Subcutaneous abdominal adipose tissue (tissue), 5 donors: ENCODE measurements around the gene FOXP3.

Source experiments
- H3K27ac ChIP-seq: one replicate; pipeline ENCODE4 v1.7.0; 2013; ENCODE audit warnings: low read depth, mild to moderate bottlenecking, inconsistent platforms, low read length, moderate library complexity
- H3K27me3 ChIP-seq, 5 donors: one replicate each; pipeline ENCODE4 v1.7.0; 2013; ENCODE audit warnings: low read length in 5 of 5, inconsistent platforms in 1 of 5; ENCODE audit not compliant: control insufficient read depth in 5 of 5, insufficient read depth in 4 of 5
- H3K36me3 ChIP-seq, 5 donors: one replicate each; pipeline ENCODE4 v1.7.0; 2013; ENCODE audit warnings: low read length in 5 of 5; ENCODE audit not compliant: control insufficient read depth in 5 of 5, insufficient read depth in 5 of 5
- H3K4me1 ChIP-seq, 5 donors: one replicate each; pipeline ENCODE4 v1.7.0; 2013; ENCODE audit warnings: low read length in 5 of 5, mild to moderate bottlenecking in 3 of 5, moderate library complexity in 1 of 5; ENCODE audit not compliant: control insufficient read depth in 5 of 5, insufficient read depth in 5 of 5
- H3K4me3 ChIP-seq, 5 donors: one replicate each; pipeline ENCODE4 v1.7.0; 2013; ENCODE audit warnings: low read length in 5 of 5, low read depth in 1 of 5
- H3K9ac ChIP-seq, 5 donors: one replicate each; pipeline ENCODE4 v1.7.0; 2013; ENCODE audit warnings: low read length in 5 of 5, mild to moderate bottlenecking in 4 of 5, moderate library complexity in 3 of 5
- H3K9me3 ChIP-seq, 5 donors: one replicate each; pipeline ENCODE4 v1.7.0; 2013; ENCODE audit warnings: low read length in 5 of 5; ENCODE audit not compliant: control insufficient read depth in 5 of 5
- donor health status: healthy.
- donor health status: healthy.
- donor health status: healthy.
- donor health status: healthy.
- donor health status: healthy.

Gene FOXP3

GRCh38 chrX:49211074-49211473 is 53.4 kb downstream of the FOXP3 start:
- no peaks in the 10 kb centered on the region for H3K9me3 ChIP-seq
- no peaks in the 10 kb centered on the region for H3K36me3 ChIP-seq
- no peak overlapping the region for H3K27ac ChIP-seq
- no peaks in the 10 kb centered on the region for H3K4me1 ChIP-seq
- H3K27me3 ChIP-seq: peaks cover 0 to 34% (median 25%) of the 10 kb centered on the region in 5 donors
- no peak overlapping the region for H3K4me3 ChIP-seq
- no peak overlapping the region for H3K9ac ChIP-seq

GRCh38 chrX:49210406-49210805 is 54.1 kb downstream of the FOXP3 start:
- Histone ChIP-seq H3K9me3 (no peaks in the 10 kb centered on the region), H3K36me3 (no peaks in the 10 kb centered on the region)

GRCh38 chrX:49209434-49210251 is 54.9 kb downstream of the FOXP3 start:
- Histone ChIP-seq H3K27me3 (peaks cover 0 to 41% (median 35%) of the 10 kb centered on the region in 5 donors), H3K9me3 (no peaks in the 10 kb centered on the region), H3K4me3 (peak overlapping the region in 1 of 5 donors; percentile 14), H3K4me1 (no peaks in the 10 kb centered on the region), H3K27ac (no peak overlapping the region), H3K36me3 (no peaks in the 10 kb centered on the region), H3K9ac (no peak overlapping the region)

More at GRCh38 chrX:49210406-49210805, 54.1 kb downstream of the FOXP3 start:
- H3K4me3 ChIP-seq: no peak overlapping the region
- H3K4me1 ChIP-seq: no peaks in the 10 kb centered on the region
- no peak overlapping the region for H3K27ac ChIP-seq
- no peak overlapping the region for H3K9ac ChIP-seq
- peaks cover 0 to 34% (median 28%) of the 10 kb centered on the region in 5 donors for H3K27me3 ChIP-seq

GRCh38 chrX:49208399-49208798 is 56.1 kb downstream of the FOXP3 start:
- Histone ChIP-seq H3K9ac (no peak overlapping the region), H3K4me1 (no peaks in the 10 kb centered on the region), H3K36me3 (no peaks in the 10 kb centered on the region), H3K9me3 (no peaks in the 10 kb centered on the region), H3K4me3 (no peak overlapping the region), H3K27me3 (peaks cover 0 to 43% (median 39%) of the 10 kb centered on the region in 5 donors), H3K27ac (no peak overlapping the region)

GRCh38 chrX:49206543-49206942 is 58.0 kb downstream of the FOXP3 start:
- Histone ChIP-seq H3K9me3 (no peaks in the 10 kb centered on the region), H3K9ac (no peak overlapping the region), H3K27me3 (peaks cover 0 to 38% (median 35%) of the 10 kb centered on the region in 5 donors), H3K27ac (no peak overlapping the region), H3K4me3 (no peak overlapping the region), H3K36me3 (no peaks in the 10 kb centered on the region), H3K4me1 (no peaks in the 10 kb centered on the region)

GRCh38 chrX:49205443-49205842 is 59.1 kb downstream of the FOXP3 start:
- peaks cover 0 to 33% (median 26%) of the 10 kb centered on the region in 5 donors for H3K27me3 ChIP-seq
- H3K27ac ChIP-seq: no peak overlapping the region
- peaks cover 0 to 3% (median 2%) of the 10 kb centered on the region in 5 donors for H3K4me1 ChIP-seq
- no peaks in the 10 kb centered on the region for H3K9me3 ChIP-seq
- H3K9ac ChIP-seq: no peak overlapping the region
- no peak overlapping the region for H3K4me3 ChIP-seq
- H3K36me3 ChIP-seq: no peaks in the 10 kb centered on the region

- Histone ChIP-seq H3K9me3 (no peaks in the 10 kb centered on the region), H3K4me1 (peaks cover 0 to 8% (median 5%) of the 10 kb centered on the region in 5 donors), H3K4me3 (no peak overlapping the region), H3K27ac (no peak overlapping the region), H3K27me3 (peaks cover 0 to 28% (median 20%) of the 10 kb centered on the region in 5 donors), H3K9ac (no peak overlapping the region), H3K36me3 (no peaks in the 10 kb centered on the region)
Observed at GRCh38 chrX:49204709-49205108, 59.8 kb downstream of the FOXP3 start.

- Histone ChIP-seq H3K4me3 (no peak overlapping the region), H3K9me3 (no peaks in the 10 kb centered on the region), H3K27ac (no peak overlapping the region), H3K27me3 (peaks cover 0 to 22% (median 13%) of the 10 kb centered on the region in 5 donors), H3K9ac (no peak overlapping the region), H3K36me3 (no peaks in the 10 kb centered on the region), H3K4me1 (peaks cover 0 to 11% (median 6%) of the 10 kb centered on the region in 5 donors)
Observed at GRCh38 chrX:49204017-49204416, 60.5 kb downstream of the FOXP3 start.

GRCh38 chrX:49203536-49203935 is 61.0 kb downstream of the FOXP3 start:
- Histone ChIP-seq H3K9me3 (no peaks in the 10 kb centered on the region), H3K27ac (no peak overlapping the region), H3K9ac (no peak overlapping the region), H3K4me3 (no peak overlapping the region), H3K36me3 (no peaks in the 10 kb centered on the region), H3K4me1 (peaks cover 0 to 11% (median 6%) of the 10 kb centered on the region in 5 donors), H3K27me3 (peaks cover 0 to 20% (median 11%) of the 10 kb centered on the region in 5 donors)

GRCh38 chrX:49202022-49202421 is 62.5 kb downstream of the FOXP3 start:
- H3K27me3 ChIP-seq: peaks cover 0 to 22% (median 11%) of the 10 kb centered on the region in 5 donors

More at GRCh38 chrX:49202022-49202421, 62.5 kb downstream of the FOXP3 start:
- peaks cover 0 to 11% (median 6%) of the 10 kb centered on the region in 5 donors for H3K4me1 ChIP-seq
- H3K4me3 ChIP-seq: no peak overlapping the region
- H3K27ac ChIP-seq: no peak overlapping the region
- no peaks in the 10 kb centered on the region for H3K36me3 ChIP-seq
- no peaks in the 10 kb centered on the region for H3K9me3 ChIP-seq
- no peak overlapping the region for H3K9ac ChIP-seq
